NCI-H1048 (cell line): ENCODE measurements around the gene CAT.
A peak's percentile ranks its signal among the peaks of the same experiment; 100 is the strongest.

Experiments used
- DNase-seq: peaks from one replicate; lab custom pipeline; 2025; lab: John Stamatoyannopoulos, UW

The CAT gene

DNA sequence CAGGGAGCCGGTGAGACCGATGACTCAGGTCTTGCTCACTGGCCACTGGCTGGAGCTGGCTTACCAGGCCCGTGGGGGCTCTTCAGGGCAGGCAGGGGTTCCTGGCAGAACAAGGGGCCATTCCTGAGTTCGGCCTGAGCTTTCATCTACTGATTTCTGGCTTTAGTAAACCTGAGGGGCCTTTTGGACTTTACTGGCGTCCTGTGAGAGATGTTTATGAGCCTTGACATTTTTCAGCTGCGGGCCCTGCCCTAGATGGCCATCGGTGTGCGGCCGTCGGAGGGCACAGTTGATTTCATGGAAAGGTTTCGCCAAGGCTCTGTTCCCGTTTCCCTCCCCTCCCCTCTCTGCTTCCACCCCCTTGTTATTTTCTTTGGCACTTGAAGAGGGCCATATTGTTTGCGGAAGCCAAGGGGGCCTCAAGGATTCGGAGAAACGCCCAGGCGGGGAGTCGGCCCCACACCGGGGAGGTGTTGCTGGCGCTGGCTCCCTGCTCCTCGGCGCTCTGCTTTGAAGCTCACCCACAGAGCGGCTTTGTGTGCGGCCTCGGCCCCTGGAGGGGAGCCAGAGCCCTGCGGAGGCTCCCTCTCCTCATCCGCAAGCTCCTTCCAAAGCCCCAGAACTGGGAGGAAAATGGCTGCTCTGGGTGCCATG is 57.1 kb downstream of the CAT start:
- DNase-seq: no peak

DNA sequence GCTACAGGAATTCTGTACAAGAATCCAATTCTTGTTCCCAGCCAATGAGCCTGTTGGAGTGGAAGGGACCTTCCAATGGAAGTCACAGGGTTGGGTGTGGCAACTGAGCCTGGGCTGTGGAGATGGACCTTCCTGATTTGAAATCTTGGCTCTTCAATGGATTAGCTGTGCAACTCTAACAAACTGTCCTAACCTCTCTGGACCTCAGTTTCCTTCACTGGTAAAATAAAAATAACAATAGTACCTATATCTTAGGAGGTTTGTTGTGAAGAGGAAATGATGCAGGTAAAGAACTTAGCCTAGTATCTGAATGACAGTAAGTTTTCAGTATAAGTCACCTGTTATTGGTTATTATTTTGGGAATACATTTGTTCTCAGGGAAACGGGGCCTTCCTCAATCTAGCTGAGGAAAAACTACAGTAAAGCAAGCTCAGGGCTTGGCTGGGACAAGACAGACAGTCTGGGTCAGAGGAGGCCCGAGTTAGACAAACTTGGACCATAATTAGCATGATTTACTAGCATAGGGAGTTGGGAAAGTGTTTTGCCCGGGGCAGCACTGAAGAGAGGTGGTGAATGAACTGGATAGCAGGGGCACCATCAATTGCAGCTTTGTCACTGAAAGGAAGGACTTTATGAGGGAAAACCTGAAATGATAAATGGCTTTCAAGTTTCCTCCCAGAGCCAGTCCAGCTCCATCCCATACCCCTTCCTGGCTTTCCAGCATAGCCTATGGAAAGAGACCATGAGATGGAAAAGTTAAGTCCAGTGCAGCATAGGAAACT is 61.2 kb downstream of the CAT start:
- no peak for DNase-seq

DNA sequence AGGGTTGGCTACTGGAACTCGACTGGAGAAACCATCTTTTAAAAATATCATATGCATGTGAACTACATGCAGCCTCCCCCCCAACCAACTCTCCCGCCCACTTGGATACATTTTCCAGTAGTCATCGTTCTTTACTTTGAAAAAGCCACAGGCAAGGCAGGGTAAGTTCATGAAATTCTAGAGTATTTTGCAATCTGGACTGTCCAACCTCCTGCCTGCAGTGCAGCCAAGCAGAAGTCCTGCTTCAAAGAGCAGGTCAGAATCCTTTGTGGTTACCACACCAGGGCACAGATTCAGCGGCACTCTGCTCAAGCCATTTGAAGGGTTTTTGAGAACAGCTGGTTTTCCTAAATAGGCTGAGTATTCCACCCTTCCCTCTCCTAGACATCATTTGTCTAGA is 62.8 kb downstream of the CAT start:
- no peak for DNase-seq

DNA sequence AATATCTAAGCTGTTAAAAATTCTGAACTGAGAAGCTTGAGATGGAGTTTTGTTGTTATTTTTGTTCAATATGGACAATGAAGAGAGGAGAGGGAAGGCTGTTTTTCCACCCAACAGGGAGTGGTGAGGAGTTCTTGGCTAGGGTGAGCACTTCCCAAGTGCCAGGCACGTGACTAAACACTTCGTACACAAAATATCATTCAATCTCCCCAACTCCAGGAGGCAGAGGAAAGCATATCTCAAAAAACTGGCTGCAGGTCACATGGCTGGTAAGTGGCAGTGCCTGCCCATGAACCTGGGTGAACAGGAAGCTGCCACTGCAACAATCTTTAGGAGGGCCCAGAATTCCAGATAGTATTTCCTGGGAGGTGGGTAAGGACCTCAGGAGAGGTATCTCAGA is 63.2 kb downstream of the CAT start:
- DNase-seq: no peak

DNA sequence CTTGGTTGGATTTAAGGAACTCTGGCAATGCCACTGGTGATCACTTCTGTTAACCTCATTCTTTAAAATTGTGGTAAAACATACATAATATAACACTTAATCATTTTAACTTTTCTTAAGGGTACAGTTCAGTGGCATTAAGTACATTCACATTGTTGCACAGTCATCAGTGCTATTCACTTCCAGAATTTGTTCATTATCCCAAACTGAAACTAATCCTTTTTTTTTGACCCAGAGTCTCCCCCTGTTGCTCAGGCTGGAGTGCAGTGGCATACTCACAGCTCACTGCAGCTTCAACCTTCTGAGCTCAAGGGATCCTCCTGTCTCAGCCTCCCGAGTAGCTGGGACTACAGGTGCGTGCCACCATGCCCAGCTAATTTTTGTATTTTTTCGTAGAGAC is 64.2 kb downstream of the CAT start:
- no peak for DNase-seq

DNA sequence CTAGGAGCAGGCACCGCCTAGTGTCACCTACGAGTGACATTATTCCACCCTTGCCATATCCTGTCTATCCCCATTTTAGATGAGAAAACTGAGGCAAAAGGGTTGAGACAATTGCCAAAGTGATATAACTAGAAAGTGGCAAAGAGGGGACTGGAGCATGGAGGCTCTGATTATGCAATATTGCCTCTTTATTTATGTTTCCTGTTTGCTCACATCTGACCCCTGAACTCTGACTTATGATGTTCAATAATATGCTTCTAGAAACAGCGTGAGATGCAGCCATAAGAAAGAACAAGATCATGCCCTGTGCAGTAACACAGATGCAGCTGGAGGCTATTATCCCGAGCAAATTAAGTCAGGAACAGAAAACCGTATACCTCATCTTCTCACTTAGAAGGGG is 67.1 kb downstream of the CAT start:
- DNase-seq: no peak

DNA sequence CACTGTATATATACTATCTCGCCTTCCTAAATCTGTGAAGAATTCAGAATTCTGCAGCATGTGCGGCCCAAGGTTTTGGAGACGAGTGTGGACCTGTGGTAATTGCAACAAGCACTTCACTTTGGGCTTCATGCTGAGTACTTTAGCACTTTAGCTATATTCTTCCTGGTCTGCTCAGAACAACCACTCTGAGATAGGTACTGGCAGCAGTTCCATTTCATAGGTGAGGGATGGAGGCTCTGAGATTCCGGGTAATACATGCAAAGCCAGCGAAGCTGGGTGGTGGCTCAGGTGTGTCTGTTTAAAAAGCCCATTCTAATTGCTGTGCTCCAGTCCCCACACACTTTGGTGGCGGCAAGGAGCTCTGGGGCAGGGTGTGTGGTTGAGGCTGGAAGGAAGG is 68.4 kb downstream of the CAT start:
- no peak for DNase-seq

DNA sequence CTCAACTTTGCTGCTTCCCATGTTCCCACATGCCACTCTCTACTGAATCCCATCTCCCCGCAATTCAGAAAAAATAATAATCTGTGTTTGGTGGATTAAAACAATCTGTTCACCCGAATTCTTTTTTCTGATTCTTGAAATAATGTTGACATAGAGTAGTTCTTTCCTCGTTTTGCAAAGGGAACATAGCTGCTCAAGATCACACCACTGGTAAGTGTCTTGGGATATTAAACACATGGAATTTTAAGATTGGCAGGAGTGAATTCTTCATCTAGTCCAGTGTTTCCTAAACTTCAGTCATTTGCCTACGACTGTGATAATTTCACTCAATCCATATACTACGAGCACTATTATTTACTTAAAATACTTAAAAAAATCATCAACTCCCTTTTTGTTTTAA is 68.9 kb downstream of the CAT start:
- DNase-seq: no peak

DNA sequence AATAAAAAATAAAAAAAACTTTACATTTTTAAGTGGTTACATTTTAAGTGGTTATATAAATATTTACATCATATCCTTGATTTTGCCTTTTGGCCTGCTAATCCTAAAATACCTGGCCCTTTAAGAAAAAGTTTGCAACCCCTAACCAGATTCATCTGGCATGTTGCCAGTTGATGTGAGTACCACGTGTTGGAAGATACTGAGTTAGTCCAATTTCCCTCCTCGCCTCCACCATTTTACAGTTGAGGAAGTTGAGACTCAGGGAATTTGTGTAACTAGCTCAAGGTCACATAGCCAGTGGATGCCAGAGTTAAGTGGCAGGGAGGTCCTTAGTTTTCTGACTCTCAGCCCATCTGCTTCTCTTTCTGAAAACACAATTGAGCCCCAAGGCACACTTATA is 69.8 kb downstream of the CAT start:
- no peak for DNase-seq

DNA sequence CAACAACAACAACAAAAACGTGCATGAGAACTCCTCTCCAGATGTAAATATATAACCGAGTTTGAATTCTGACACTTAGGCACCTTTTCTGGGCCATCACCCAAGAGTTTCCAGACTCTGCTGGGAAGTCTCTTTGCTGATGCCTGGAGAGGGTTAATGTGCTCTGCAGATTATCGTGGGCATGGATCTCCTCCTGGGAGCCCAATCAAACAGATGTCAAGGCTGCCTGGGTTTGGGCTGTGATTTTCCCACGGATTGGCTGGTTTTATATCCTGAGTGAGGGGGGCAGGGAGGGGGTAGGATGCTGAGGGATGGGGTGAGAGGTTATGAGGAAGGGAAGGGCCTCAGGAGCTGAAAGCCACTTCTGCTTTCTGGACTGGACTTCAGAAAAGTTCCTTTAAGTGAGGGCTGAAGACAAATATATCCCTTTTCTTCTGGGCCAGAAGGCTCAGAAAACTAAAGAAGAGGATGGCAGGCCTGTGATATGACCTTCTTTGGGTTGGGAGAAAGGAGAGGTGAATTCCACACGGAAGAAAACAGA is 70.7 kb downstream of the CAT start:
- no peak for DNase-seq

DNA sequence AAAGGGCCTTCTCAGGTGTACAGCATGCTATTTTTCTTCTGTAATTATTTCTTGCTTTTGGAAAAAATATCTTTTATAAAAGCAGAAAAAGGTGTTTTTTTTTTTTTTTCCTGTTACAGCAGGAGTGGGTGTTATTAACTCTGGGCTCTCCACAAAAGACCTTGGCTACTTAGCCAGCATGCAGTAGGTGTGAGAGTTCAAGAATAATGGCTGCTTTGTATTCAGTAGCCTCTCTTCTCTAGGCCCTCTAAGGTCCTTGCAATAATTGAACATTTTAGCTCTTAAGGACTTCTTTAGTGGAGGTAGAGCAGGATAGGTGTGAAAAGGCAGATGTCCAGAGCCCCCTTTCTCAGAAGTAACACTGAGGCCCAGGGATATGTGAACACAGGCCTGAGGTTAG is 71.5 kb downstream of the CAT start:
- DNase-seq: no peak

DNA sequence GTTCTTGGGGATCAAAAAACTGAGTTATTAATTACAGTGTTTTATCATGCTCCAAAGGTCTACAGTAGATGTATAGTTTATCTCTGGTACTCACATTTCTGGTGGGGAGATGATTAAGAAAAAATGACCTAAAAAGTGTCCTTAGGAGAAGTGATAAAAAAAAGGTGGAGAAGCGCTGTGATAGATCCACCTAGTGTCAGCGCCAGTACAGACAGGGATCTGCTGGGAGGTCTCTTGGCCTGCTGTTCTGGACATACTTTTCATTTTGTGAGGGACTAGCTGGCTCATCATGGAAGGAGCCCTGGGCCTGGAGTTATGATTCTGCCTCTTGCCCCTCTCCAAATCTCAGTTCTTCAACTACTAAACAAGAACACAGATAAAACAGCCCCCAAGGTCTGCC is 71.9 kb downstream of the CAT start:
- DNase-seq: no peak

DNA sequence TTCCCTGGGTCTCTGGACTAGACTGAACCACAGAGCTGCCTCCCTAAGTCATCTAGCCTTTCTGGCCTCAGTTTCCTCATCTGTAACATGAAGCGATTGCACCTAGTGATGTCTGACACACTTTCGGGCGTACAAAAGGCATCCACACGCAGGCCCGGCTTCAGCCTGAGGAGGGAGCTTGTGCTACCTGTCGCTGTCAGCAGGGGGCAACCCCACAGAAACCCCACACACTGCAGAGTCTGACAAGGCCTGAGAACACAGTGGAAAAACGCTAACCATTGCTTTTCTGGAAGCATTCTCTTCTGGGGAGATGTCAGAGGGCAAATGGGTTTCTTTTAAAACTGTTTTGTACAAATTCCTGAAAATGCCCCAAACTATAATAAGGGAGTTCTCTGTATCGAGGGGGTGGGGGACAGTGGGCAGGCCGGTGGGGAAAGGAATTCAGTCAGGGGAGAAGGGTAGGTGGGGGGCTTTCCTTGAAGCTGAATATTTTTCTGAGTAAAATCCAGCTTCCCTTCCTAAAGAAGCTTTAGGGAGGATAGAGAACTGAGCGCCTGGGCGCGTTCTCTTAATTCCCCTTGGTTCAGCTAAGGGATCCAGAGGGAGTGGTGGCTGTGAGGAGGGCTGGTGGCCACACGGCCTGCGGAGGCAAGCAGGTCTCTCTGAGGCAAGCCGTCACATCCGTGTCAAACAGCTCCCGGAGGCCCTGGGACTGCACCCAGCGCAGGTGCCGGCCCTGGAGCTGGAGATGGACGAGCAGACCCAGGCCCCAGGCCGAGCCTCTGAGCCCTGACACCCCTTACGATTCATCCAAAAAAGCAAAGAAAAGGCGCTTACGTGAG is 74.3 kb downstream of the CAT start:
- peak; percentile 46 for DNase-seq

DNA sequence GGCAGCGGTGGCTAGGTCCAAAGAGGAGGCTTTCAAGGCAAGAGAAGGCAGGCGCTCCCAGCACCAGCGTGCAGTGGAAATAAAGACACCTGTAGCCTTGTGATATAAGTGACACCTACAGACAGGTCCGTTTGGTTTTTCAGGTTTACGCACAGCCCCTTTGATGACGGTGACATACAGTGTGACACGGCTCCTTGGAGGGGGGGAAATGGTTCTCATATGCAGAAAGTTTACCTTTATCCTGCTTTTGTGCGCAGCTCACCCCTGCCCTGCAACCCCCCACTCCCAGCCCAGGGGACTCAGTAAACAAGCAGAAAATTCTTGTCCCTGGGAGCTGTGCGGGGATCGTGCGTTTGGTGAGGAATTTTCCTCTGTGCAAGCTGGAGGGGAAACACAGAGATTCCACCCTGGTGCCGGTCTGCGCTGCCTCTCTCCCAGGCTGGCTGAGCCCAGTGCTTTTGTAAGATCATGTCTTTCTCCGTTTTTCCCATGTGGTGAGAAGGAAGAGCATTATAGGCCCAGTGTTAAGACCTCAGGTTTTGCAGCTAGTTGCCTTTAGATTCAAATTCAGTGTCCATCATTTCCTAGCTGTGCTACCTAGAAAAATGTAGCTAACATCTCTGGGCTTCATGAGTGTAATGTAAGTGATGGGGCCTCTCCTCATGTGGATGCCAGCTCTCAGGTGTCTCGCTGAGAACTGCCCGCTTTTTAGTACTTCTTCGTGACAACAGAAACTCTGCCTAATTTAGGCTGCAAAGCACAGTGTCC is 75.1 kb downstream of the CAT start, which contains the start of gene ELF5:
TSS of gene ELF5 (minus strand) at position 113 of the 768 bp plus-strand sequence. CDS start 8,045 bp downstream, outside the sequence.
- DNase-seq: no peak

DNA sequence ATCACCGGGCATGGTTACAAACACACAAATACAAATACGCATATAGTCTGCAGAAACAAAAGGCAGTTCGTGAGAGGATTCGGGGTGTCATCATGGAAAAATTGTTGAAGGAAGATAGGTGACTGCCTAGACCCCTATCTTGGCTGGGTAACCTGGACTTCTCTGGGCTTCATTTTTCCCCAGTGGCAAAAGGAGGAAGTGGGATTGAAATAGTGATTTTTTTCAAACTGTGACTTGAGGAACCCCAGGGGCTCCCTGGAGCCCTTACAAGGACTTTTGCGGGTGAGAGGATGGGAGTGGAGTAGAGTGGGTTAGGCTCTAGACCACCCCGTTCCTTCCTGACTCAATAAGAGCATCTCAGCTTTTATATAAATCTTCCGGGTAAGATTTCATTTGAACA is 75.9 kb downstream of the CAT start:
- DNase-seq: no peak

DNA sequence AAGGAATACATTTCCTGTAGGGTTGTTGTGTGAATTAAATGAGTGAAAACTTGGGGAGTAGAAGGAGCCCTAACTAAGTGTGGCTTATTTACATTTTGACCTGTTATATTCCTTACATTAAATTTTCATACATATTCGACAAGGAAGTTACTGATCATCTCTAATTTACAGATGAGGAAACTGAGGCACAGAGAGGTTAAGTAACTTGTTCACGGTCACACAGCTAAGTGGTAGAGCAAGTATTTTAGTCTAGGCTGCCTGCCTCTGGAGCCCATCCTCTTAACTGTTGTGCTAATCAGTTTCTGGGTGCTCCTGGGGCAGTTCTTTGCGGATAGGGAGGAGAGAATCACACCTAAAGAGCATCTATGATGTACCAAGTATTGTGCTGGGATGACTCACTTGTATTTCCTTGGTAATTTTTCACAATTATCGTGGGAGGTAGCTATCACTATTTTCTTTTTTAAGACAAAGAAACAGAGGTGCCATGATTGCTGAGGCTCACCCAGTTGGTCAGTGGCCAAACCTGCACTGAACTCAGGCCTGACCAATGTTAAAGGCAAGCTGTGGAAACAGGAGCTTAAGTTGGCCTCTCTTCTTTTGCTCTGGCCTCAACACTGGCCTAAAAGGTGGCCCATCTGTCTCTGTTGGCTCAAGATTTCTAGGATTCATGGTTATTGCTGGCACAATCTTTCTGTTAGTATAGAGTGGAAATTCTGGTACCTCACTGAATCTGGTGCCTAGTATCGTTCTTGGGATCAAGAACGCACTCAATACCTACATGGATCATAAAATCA is 77.7 kb downstream of the CAT start:
- DNase-seq: no peak

DNA sequence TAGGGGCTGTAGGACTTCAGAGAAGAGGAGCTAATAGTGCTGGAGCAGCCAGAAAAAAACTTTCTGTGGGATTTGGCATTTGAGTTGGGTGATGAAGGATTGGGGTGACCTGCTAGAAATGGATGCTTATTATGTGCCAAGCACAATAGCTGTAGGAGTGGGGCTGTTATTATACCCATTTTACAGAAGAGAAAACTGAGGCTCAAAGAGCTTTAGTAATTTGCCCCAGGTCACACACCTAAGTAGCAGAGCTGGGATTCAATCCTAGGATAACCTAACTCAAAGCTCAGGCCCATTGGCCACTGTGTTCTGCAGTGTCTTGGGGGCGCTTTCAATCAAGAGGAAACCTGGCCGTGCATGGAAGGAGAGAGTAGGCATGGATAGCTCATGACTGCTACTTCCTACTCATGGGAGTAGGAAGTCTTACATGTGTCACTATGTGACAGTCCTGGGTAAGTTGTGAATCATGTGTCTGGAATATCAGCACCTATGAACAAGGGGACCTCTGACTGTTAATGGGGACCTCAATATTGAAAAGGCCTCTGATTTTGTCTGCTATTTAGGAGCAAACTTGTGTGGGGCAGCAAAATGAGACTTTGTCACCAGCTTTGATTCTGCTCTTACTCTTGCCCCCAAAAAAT is 81.0 kb downstream of the CAT start:
- DNase-seq: no peak

DNA sequence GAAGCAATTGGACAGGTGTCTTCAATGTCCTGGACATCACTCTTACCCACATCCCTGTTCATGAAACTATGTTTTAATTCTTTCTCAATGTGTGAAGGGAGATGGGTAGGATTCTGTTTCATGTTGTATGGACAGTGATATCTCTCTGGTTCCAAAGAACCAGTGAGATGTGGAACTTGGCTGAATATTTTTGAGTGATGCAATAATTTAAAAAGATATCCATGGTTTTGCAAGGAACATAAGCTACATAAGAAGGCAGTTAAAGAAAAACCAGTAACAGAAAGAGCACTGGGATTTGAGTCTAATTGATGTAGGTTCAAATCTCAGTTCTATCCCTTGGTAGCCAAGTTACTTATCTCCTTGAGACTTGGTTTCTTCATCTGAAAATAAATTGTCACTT is 82.5 kb downstream of the CAT start:
- no peak for DNase-seq
